Hematopoietic multipotent progenitor cell treated with erythropoietin and hydrocortisone succinate and interleukin-3 and kit ligand, for 17 days (in vitro differentiated cells): ENCODE results near the gene H1-8.

ENCODE experiments used
- DNase-seq: peaks from one replicate; pipeline ENCODE4 v3.0.0-alpha.2; 2015; ENCODE audit warnings: low spot score

H1-8 gene

DNA sequence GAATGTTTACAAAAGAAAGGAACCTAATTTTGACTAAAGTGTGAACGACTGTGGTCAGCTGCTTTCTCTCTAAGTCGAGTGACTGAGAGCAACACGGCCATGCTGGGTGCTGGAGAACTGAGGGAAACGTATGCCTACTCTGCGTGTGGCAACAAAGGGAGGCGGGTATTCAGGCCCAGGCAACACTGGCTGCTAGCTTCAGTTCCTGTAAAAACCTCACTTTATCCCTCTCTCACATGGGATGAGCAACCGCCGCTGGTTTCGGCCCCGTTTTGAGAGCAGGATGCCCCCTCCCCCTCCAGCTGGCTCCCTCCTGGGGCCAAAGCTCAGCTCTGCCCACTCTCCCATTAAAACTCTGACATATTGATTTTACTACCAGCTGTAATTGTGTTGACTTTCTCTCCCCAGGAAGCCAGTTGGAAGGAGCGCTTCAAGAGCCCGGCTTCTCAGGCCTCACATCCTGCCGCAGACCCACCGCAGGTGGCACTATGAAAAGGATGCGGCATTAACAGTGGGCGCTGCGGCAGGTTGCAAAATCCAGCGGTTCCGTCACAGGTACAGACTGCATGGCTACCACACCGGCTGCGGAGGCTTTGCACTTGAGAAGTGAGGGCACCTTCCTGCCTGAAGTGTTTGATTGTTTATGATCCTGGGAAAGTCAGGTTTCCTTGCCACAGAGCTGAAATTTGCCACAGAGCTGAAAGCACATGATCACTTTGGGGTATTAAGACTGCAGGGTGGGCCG, 50.8 kb downstream of the H1-8 start:
- DNase-seq, result no peak

DNA sequence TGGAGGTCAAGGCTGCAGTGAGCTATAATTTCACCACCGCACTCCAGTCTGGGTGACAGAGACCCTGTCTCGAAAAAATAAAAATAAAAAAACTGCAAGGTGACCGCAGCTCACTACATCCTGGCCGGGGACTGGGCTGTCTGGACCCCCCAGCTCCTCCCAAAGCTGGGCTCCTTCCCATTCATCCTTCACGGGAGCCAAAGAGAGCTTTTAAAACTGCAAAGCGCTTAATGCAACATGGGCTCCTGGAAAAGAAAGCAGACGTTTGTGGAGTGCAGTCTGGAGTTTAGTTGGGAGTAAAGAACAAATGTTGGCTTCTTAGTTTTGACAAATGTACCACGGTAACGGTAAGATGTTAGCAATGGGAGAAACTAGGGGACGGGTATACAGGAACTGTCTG, 51.4 kb downstream of the H1-8 start:
- DNase-seq, result no peak

DNA sequence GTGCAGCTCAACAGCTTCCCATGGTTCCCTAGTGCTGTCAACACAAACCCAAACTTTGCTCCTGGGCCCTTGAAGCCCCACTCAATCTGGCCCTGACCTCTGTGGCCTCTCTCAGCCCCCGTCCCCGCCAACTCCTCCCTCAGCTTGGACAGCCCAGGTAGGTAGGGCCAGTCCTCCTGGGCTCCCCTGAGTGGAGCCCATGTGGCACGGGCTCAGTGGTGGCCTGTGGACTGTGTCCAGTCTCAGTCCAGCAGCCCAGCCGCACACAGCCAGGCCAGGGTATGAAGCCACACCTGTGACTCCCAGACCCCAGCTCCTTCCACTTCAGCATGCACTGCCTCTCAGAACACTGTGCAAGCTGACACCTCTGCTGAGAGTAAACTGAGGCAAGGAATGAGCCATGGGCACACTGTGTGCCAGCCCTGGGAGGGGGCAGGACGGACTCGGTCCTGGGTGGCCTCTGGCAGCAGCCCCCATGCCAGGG, 52.0 kb downstream of the H1-8 start:
- no peak for DNase-seq

DNA sequence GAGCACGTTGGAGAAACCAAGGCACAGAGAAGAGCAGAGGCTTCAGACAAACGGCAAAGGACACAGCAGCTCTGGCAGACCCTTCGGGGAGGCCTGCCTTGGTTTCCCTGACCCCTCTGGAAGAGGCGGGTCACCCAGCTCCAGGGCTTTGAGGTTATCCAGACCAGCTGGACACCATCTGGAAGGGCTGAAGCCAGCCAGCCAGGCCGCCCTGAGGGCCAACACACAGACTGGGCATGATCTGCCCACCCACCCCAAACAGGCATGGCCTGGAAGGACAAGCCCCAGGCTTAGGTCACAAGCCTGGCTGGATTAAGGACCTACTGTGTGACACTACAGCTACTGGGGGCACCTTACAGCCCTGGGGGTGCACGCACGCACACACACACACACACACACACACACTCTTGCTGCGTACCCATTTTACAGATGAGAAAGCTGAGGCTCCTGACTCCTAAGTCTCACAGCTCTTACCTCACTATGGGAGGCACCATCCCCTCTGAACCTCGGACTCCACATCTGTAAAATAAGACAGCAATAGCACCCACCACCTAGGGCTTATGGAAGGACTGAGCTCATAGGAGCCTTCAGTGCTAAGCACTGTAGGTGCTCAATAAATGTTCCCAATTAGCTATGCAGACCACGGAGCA, 52.7 kb downstream of the H1-8 start:
- DNase-seq, result no peak

DNA sequence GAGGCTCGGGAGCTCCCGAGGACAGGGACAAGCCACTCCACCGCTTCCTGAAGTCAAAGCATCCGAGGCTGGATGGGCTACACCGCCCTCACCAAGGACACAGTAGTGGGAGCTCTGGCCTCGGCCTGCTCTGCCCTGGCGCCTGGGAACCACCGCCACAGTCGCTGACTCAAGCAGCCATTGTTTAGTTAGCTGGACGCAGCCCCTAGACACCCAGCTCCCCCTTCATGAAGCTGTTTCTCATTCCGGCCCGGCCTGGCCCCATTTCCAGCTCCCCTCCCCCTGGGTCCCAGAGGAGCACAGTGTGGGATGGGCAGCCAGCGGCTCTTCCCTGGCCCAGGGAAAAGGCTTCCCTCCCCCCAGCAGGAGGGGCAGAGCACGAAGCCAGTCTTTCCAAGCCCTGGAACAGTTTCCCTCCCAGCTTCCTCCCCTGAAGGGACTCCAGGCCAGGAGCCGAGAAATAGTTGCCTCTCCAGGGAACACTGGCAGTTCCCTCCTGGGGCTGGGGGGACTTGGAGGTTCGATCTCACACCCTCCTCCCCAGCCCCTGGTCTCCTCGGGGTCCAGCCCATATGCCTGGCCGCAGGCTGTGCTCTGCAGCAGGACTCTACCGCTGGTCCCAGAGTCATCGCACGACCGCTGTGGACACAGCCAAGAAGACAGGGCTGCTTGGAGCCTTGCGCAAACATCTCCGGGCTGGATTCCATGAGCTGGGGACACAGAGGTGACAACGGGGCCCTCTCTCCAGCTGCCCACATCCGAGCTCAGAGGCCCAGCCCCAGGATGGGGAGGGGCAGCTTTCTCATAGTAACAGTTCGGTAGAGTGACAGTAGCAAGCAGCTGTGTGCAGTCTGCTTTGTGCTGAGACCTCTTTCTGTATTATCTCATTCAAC, 53.5 kb downstream of the H1-8 start:
- no peak for DNase-seq

DNA sequence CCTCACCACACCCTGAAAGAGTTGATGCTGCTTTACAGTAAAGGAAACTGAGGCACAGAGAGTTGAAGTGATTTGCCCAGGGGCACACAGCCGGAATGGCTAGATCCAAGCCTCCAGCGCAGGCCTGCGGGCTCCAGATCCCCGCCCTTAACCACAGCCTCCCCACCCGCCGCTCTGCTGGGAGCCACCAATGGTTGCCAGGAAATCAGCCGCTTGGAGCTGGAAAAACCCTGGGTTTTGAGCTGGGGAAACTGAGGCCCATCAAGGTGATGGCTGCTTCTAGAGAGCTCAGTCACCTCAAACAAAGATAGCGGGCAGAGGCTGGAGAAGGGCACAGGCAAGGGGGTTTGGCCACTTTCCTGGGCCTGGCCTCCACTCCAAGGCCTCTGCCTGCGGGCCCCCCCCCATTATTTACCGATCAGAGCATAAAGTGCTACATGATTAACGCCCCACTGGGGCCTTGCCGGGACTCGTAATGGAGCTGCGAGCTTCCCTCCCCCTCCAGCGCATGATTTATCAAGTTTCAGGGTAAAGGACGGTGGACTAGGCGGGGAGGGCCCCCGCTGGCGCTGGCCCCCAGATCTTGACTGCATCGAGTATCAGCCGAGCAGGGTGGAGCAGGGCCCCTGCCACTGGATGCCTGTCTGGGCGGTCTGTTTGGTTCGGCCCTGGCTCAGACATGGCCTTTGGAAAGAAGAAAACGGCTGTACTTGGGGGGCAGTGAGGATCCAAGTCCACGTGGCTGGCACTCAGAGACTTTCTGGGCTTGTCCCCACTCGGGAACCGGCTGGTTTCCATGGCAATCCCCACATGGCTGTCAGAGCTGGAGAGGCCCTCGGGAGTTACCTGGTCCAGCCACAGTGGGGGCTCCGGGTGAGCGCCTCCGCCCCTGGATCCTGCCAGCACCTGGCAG, 54.4 kb downstream of the H1-8 start:
- no peak for DNase-seq

DNA sequence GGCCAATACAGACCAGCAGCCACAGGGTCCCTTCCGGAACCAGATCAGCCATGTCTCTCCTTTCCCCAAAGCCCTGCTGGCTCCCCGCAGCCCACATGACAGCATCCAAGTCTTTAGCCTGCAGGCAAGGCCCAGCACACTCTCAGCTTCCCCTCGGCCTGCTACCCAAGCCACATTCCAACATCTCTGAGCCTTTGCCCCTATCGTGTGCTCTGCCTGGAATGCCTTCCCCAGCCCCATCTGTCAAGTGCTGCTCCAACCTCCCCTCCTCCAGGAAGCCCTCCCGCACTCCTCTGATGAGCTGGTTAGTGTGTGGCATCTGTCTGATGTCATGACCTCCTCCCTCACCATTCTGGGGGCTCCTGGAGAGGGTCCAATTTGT, 55.0 kb downstream of the H1-8 start:
- DNase-seq, result no peak

DNA sequence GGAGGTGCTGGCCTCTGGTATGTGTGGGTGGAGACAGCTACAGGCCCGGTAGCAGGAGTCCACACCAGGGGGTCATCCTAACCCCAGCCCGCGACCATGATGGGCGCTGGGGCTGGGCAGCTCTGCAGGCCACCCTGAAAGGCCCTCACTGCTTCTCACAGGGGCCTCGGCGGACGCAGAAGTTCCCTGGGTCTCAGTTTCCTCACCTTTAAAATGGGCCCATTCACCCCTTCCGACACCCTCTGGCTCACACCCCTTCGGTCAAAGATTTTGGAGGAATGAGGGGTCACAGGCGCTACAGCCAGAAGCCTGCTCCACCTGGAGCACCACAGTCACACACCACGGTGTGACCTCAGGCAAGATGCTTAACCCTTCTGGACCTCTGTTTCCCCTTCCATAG, 55.5 kb downstream of the H1-8 start:
- no peak for DNase-seq

DNA sequence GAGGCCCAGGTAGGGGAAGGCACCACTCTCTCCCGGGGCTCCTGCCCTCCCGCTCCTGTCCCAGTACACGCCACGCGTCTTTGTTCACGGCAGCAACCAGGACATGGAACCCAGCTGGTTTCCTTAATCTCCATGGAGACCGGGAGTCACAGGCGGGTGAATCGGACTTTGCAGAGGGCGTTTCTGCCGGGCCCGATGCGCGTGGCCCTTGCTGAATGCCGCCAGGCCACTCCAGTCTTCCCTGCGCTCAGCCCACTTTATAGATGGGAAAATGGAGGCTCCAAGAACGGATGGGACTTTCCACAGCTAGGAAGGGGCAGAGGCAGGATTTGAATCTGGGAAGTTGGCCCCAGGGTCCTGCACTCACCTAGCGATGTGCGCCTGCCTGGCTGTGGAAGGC, 56.1 kb downstream of the H1-8 start:
- DNase-seq, result no peak

DNA sequence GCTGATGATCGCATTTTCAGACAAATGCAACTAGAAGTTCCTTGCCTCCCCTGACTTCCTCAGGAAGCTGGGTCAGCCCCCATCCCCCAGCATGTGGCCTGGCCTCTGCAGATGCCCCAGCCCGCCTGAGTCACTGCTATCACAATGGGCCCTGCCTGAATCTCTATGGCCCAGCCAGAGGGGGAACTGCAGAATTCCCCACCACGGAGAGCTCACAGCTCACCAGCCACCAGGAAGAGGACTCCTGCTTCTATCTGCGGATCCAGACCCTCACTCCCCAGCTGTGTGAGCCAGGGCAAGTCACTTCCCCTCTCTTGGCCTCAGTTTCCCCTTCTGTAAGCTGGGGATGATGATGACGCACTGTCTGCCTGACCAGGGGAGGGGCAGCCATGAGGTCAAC, 56.6 kb downstream of the H1-8 start:
- DNase-seq, result no peak

DNA sequence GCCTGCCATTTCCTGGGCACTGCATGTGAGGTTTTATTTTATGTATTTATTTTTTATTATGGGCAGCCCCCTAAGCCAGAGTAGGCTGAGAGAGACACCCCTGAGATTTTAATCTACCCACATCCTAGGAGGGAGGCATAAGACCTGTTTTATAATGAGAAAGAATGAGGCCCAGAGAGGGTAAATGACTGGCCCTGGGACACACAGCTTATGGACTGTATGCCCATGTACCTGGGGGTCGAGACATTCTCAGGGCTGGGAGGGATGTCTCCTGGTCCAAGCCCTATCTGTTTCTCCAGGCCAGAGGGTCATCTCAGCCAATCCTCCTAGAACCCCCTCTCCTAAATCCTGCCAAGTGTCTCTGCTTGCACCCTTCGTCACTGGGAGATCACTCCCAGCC, 57.4 kb downstream of the H1-8 start:
- DNase-seq, result no peak
